NCI-H526 (cell line): ENCODE data around the gene FMO4.
"Not testable (repeated sequence)": the region's sequence is repeated elsewhere in the genome, so short reads cannot be mapped to it uniquely, and the experiment has no call there.

Source experiments
- DNase-seq, 2 experiments: peaks; one replicate each; lab custom pipeline; 2025; lab: John Stamatoyannopoulos, UW

Gene FMO4

GRCh38 chr1:171313835-171314320 lies at the start of gene FMO4:
Gene FMO4 (plus strand): TSS chr1:171314183. CDS start chr1:171319826, 5,643 bp downstream.
- peak; percentile 97 to 99 for DNase-seq

DNA sequence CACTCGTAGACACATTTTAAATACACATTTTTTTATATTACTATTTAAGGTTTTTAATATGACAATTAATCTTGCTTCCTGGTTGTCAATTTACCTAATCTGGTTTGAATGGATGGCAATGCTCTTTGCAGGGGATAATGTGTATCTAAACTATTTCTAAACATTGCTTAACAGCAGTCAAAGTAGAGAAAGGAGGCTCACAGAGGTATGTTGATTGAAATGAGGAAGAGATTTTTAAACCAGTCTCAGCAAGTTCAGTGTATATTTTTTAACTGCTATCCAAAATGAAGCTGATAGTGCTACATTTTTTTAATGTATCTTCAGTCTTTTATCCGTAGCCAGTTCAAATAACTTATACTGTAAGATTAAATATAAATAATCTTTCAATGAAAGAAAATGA lies 48.3 kb upstream of the FMO4 start:
- DNase-seq, result no peak

DNA sequence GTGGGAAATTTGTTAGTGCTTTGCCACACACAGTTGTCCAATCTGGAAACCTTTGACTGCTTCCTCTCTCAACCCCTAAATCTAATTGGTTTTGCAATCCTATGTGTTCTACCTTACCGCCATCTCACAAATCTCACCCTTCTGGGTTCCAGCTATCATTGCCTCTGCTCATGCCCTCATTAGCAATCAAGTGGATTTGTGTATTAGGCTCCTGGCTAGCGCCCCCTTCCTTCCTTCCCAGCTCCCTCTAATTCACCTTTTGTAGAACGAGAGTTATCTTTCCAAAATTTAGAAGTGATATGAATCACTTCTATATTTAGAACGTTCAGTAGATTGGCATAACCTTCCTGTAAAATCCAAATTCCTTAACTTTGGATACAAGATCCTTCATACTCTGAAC lies 47.1 kb upstream of the FMO4 start:
- no peak for DNase-seq

- DNase-seq, result no peak
These were observed 46.6 kb upstream of the FMO4 start for GRCh38 chr1:171267391-171267790.

GRCh38 chr1:171270806-171271205 lies 43.2 kb upstream of the FMO4 start:
- DNase-seq, result no peak

- DNase-seq, result no peak
These were observed 36.4 kb upstream of the FMO4 start for GRCh38 chr1:171277534-171277933.

DNA sequence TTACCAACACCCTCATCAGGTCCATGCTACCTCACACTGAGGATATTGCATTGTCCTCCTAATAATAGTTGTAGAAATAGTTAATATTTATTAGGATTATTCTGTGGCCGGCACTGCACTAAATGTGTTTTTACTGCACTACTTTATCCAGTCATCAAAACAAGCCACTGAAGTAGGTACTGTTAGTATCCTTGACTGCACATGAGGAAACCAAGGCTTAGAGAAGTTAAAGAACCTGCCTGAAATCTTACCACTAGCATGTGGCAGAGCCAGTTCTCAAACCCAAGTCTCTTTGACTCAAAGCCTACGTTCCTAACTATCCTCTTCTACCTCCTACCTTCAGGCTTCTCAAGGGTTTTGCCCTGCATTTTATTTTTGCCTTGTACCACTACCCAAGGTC lies 34.7 kb upstream of the FMO4 start:
- no peak for DNase-seq

DNA sequence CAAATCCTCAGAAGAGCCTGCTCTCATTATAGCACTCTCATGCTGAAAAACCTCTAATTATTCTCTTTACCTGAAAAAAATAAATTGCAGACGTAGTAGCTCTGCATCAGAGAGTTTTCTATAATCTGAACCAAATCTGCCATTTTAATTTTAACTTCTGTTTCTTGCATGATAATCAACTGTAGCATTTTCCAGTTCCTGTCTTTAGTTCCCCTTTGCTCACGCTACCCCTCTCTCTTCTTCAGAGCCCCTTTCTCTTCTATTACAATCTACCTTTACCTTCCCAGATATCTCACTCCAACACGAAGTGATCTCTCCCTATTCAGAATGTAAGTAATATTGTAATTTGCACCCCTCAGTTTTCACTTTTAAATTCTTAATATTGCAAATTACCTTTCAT lies 34.3 kb upstream of the FMO4 start:
- no peak for DNase-seq

DNA sequence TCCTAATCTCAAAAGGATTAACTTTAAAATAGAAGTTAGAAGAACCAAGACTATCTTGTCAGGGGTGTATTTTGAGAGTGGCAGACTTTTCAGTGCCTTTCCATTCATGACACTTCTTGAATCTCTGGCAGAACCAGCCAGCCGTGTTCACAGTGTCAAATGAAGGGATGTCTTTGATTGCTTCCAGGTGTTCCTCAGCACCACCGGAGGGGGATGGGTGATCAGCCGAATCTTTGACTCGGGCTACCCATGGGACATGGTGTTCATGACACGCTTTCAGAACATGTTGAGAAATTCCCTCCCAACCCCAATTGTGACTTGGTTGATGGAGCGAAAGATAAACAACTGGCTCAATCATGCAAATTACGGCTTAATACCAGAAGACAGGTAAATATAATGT lies 33.4 kb upstream of the FMO4 start:
- peak; percentile 86 to 87 for DNase-seq

- DNase-seq, result peak in 1 of 2 experiments; percentile 4
These were observed 27.8 kb upstream of the FMO4 start for GRCh38 chr1:171286032-171286705.

- DNase-seq, result no peak
These were observed 23.4 kb upstream of the FMO4 start for GRCh38 chr1:171290621-171291020.

- no peak for DNase-seq
These were observed 21.2 kb upstream of the FMO4 start for GRCh38 chr1:171292799-171293198.

DNA sequence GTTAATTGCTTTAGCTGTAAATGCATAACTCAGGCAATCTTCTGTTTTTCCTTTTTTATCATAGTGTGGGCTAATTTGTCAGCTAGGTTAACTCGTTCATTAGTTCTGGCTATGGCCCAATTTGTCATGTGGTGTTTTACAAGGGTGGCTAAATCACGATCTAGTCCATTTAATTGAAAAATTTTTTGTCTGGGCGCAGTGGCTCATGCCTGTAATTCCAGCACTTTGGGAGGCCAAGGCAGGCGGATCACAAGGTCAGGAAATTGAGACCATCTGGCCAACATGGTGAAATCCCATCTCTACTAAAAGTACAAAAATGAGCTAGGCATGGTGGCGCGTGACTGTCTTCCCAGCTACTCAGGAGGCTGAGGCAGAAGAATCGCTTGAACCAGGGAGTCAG lies 18.6 kb upstream of the FMO4 start:
- not testable (repeated sequence) for DNase-seq

- no peak for DNase-seq
These were observed 18.2 kb upstream of the FMO4 start for GRCh38 chr1:171295821-171296220.

GRCh38 chr1:171296897-171297296 lies 17.1 kb upstream of the FMO4 start:
- peak; percentile 3 to 32 for DNase-seq

DNA sequence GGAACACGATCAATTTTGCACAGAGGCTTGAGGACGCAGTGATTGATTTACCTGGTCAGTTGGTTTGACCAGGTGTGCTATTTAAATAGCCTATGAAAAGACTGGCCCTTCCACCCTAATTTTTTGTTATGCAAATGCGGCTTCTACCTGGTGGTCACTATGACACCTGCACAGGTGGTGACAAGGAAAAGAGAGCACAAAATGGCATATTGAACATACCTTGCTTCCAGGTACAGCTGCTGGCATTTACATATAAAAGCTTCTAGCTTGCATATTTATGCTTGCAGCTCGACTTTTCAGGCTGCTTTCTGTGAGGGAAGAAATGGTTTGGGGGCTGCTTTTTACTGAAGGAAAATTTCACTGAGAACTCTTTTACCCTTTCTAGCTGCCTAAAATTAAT lies 15.3 kb upstream of the FMO4 start:
- DNase-seq, result peak in 1 of 2 experiments; percentile 25

- DNase-seq, result no peak
These were observed 14.6 kb upstream of the FMO4 start for GRCh38 chr1:171299342-171299741.

GRCh38 chr1:171300401-171300800 lies 13.6 kb upstream of the FMO4 start:
- no peak for DNase-seq

- DNase-seq, result peak in 1 of 2 experiments; percentile 8
These were observed 3.3 kb upstream of the FMO4 start for GRCh38 chr1:171310661-171311087.

DNA sequence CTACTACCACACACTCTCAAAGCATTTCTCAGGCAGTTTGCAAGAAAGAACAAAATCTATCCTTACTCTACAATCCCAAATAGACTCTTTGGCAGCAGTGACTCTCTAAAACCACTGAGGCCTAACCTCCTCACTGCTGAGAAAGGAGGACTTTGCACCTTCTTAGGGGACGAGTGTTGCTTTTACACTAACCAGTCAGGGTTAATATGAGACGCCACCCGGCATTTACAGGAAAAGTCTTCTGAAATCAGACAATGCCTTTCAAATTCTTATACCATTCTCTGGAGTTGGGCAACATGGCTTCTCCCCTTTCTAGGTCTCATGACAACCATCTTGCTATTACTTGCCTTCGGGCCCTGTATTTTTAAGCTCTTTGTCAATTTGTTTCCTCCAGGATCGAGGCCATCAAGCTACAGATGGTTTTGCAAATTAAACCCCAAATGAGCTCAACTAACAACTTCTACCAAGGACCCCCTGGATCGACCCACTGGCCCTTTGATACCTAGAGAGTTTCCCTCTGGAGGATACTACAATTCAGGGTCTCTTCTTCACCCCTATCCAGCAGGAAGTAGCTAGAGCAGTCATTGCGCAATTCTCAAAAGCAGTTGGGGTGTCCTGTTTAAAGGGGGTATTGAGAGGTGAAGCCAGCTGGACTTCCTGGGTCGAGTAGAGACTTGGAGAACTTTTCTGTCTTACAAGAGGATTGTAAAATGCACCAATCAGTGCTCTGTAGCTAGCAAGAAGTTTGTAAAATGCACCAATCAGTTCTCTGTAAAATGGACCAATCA lies 2.0 kb upstream of the FMO4 start:
- DNase-seq, result no peak

DNA sequence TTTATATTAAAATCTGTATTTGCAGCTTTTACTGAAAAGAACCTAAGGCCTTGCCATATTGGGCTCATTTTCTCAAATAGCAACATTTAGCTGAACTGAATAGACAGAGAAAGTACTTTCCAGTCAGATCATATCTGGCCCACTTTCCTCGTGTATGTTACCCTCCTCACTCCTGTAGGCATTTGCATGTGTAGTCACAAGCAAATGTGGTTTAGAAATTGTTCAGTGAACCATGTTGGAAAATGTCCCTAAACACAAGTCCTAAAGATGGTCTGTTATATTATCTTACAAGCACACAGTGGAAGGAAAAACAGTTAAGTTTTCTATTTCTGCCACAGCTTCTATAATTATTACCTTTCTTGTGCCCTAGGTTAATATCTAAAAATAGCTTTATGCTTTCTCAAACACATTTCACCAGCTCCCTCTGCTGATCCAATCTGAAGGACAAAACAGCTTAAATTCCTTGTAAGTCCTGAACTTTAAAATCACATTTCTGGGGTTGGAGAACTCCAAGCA lies 606 bp upstream of the FMO4 start:
- DNase-seq, result peak; percentile 54 to 60

GRCh38 chr1:171329251-171329650 lies 15.3 kb downstream of the FMO4 start:
- DNase-seq, result no peak

DNA sequence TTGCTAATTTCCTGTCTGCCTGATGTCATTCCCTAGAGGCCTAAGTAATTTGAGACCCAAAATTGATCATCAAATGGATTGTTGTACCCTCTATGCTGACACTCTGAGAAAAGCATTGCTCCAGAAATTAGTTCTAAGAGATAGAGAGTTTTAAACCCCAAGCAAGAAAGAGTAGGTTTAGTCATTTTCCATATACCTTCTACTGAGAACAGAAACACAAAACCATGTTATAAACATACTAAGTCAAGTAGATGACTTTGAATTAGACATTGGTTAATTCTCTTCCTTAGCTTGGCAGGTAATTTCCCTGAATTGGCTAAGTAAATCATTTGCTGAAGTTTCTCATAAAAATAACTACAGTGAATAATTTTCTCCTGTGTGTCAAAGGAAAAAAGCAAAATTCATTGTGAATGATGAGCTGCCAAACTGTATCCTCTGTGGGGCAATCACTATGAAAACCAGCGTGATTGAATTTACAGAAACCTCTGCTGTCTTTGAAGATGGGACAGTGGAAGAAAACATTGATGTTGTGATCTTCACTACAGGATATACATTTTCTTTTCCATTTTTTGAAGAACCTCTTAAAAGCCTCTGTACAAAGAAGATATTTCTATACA lies 20.1 kb downstream of the FMO4 start:
- DNase-seq, result no peak
